ENCODE data around the gene BCL2L11. TPM values are rescaled to one million over a fixed set of nuclear protein-coding genes. Genes with fewer than 3 reads are reported as not detected.

The BCL2L11 gene
- total and polyA plus RNA-seq, 2 experiments from 2014 or later = 10.6 to 22.5 TPM

DNA sequence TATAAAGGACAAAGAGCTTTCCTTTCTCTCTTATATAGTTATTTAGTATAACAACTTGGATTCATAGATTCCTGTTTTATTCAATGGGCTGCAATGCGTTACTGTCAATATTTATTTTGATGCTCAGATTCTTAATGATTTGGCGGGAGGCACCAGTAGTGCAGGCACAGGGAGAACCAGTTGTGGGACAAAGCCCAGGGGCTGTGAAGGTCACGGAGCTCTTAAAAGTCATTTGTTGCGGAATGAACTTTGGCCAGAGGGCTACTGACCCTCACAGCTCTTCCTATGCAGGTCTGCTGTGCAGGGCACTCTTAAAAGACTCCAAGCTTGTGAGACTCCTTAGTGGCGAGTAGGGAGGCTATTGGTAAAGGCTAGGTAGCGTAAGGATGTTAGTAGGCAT, 34.0 kb downstream of the BCL2L11 start (continued):
- TF ChIP-seq, protein P1, sequence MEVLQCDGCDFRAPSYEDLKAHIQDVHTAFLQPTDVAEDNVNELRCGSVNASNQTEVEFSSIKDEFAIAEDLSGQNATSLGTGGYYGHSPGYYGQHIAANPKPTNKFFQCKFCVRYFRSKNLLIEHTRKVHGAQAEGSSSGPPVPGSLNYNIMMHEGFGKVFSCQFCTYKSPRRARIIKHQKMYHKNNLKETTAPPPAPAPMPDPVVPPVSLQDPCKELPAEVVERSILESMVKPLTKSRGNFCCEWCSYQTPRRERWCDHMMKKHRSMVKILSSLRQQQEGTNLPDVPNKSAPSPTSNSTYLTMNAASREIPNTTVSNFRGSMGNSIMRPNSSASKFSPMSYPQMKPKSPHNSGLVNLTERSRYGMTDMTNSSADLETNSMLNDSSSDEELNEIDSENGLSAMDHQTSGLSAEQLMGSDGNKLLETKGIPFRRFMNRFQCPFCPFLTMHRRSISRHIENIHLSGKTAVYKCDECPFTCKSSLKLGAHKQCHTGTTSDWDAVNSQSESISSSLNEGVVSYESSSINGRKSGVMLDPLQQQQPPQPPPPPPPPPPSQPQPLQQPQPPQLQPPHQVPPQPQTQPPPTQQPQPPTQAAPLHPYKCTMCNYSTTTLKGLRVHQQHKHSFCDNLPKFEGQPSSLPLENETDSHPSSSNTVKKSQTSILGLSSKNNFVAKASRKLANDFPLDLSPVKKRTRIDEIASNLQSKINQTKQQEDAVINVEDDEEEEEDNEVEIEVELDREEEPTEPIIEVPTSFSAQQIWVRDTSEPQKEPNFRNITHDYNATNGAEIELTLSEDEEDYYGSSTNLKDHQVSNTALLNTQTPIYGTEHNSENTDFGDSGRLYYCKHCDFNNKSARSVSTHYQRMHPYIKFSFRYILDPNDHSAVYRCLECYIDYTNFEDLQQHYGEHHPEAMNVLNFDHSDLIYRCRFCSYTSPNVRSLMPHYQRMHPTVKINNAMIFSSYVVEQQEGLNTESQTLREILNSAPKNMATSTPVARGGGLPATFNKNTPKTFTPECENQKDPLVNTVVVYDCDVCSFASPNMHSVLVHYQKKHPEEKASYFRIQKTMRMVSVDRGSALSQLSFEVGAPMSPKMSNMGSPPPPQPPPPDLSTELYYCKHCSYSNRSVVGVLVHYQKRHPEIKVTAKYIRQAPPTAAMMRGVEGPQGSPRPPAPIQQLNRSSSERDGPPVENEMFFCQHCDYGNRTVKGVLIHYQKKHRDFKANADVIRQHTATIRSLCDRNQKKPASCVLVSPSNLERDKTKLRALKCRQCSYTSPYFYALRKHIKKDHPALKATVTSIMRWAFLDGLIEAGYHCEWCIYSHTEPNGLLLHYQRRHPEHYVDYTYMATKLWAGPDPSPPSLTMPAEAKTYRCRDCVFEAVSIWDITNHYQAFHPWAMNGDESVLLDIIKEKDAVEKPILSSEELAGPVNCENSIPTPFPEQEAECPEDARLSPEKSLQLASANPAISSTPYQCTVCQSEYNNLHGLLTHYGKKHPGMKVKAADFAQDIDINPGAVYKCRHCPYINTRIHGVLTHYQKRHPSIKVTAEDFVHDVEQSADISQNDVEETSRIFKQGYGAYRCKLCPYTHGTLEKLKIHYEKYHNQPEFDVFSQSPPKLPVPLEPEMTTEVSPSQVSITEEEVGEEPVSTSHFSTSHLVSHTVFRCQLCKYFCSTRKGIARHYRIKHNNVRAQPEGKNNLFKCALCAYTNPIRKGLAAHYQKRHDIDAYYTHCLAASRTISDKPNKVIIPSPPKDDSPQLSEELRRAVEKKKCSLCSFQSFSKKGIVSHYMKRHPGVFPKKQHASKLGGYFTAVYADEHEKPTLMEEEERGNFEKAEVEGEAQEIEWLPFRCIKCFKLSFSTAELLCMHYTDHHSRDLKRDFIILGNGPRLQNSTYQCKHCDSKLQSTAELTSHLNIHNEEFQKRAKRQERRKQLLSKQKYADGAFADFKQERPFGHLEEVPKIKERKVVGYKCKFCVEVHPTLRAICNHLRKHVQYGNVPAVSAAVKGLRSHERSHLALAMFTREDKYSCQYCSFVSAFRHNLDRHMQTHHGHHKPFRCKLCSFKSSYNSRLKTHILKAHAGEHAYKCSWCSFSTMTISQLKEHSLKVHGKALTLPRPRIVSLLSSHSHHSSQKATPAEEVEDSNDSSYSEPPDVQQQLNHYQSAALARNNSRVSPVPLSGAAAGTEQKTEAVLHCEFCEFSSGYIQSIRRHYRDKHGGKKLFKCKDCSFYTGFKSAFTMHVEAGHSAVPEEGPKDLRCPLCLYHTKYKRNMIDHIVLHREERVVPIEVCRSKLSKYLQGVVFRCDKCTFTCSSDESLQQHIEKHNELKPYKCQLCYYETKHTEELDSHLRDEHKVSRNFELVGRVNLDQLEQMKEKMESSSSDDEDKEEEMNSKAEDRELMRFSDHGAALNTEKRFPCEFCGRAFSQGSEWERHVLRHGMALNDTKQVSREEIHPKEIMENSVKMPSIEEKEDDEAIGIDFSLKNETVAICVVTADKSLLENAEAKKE (CRISPR knock-in tag; IDR thresholded peaks at IDR 0.05) = no peak
- TF ChIP-seq ZNF114 (CRISPR knock-in tag; IDR thresholded peaks at IDR 0.05) = no peak

DNA sequence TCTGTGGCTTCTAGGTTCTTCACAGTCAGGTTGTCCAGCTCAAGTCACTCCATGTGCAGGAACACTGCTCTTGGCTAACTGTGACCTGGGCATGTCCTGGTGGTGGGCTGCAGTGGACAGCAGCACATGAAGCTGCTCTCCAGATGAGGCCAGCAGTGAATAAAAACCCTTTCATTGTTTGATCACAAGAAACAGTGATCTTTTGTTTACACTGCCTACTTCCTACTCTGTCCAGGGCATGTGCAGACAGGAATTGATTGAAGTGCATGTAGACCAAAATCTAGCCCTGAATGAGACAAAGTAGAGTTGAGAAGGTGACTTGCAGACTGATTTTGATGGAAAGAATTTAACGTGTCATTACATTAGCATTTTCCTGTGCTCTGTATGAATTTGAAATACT, 34.9 kb downstream of the BCL2L11 start:
- peak overlapping the region; percentile 55; the same call in 1 of the 2 replicates for H3K27ac Mint-ChIP-seq

DNA sequence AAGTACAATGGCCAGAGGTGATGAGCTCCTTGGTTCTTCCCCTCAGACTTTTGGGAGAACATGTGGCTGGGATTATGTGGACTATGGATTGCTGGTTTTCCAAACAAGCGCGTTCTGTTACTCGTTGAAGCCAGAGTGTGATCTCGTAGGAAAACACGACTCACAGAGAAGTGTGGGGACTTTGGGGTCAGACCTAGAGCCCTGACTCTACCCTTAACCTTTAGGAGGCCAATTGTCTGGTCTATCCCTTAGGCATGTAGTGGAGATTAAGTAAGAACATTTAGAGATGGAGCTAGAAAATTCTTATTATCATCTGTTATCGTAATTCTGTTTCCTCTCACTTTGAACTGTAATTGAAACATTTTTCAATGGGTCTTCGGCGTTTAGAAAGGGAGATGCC, 35.8 kb downstream of the BCL2L11 start:
- peaks cover 33% of the 10 kb centered on the region for H3K4me1 Mint-ChIP-seq
- TF ChIP-seq, protein P1 (CRISPR knock-in tag; IDR thresholded peaks at IDR 0.05) = no peak
- TF ChIP-seq STAT1 (IDR thresholded peaks at IDR 0.05; ENCODE audit: unreplicated experiment) = no peak

More for the DNA sequence above, 34.9 kb downstream of the BCL2L11 start:
- peaks cover 33% of the 10 kb centered on the region for H3K4me1 Mint-ChIP-seq
- peaks cover 28% of the 10 kb centered on the region for H4K20me1 ChIP-seq (replicated peaks; ENCODE audit: insufficient read depth)
- H3K4me1 ChIP-seq (ENCODE audit: insufficient read depth) = peaks cover 16% of the 10 kb centered on the region
- DNase-seq (ENCODE audit: low spot score) (no peak), ATAC-seq (no peak)
- H3K79me2 ChIP-seq (replicated peaks; ENCODE audit: insufficient read depth) = peaks cover 82% of the 10 kb centered on the region
- H3K4me3 Mint-ChIP-seq = no peak overlapping the region
- H3K27ac ChIP-seq (ENCODE audit: low read depth) = no peak overlapping the region
- H2AFZ ChIP-seq = no peak overlapping the region
- H3K27me3 ChIP-seq (ENCODE audit: insufficient read depth) = no peaks in the 10 kb centered on the region
- peaks cover 2% of the 10 kb centered on the region for H3K27me3 Mint-ChIP-seq (ENCODE audit: insufficient read depth, low read depth, poor library complexity)
- no peaks in the 10 kb centered on the region for H3K9me3 Mint-ChIP-seq
- no peak overlapping the region for H3K4me2 ChIP-seq
- H3K9me2 ChIP-seq (ENCODE audit: insufficient read depth) = no peaks in the 10 kb centered on the region
- TF ChIP-seq EZH2 (IDR thresholded peaks at IDR 0.05; ENCODE audit: low read depth, unreplicated experiment) = no peak
- TF ChIP-seq STAT1 (IDR thresholded peaks at IDR 0.05; ENCODE audit: unreplicated experiment) = no peak
- no peak for TF ChIP-seq EZH2phosphoT487 (IDR thresholded peaks at IDR 0.05; ENCODE audit: unreplicated experiment)
- H3K4me3 ChIP-seq = no peak overlapping the region
- H3K36me3 ChIP-seq (ENCODE audit: insufficient read depth) = peaks cover 29% of the 10 kb centered on the region; the same call in 1 of the 2 replicates
- no peaks in the 10 kb centered on the region for H3F3A ChIP-seq (replicated peaks; ENCODE audit: low read depth)
- peaks cover 52% of the 10 kb centered on the region for H3K36me3 Mint-ChIP-seq (ENCODE audit: low read depth)

More for the DNA sequence above, 35.8 kb downstream of the BCL2L11 start:
- H3K36me3 ChIP-seq (ENCODE audit: insufficient read depth) = peaks cover 22% of the 10 kb centered on the region; the same call in 1 of the 2 replicates
- H4K20me1 ChIP-seq (replicated peaks; ENCODE audit: insufficient read depth) = peaks cover 28% of the 10 kb centered on the region
- no peaks in the 10 kb centered on the region for H3F3A ChIP-seq (replicated peaks; ENCODE audit: low read depth)
- no peaks in the 10 kb centered on the region for H3K9me3 Mint-ChIP-seq
- no peak overlapping the region for H3K27ac ChIP-seq (ENCODE audit: low read depth)
- H3K27ac Mint-ChIP-seq = no peak overlapping the region; the same call in 1 of the 2 replicates
- DNase-seq (ENCODE audit: low spot score) = no peak
- H3K4me3 ChIP-seq = no peak overlapping the region
- H3K4me2 ChIP-seq = no peak overlapping the region
- no peak overlapping the region for H3K4me3 Mint-ChIP-seq
- no peak overlapping the region for H2AFZ ChIP-seq
- H3K9me2 ChIP-seq (ENCODE audit: insufficient read depth) = no peaks in the 10 kb centered on the region
- H3K27me3 ChIP-seq (ENCODE audit: insufficient read depth) = no peaks in the 10 kb centered on the region
- peaks cover 2% of the 10 kb centered on the region for H3K27me3 Mint-ChIP-seq (ENCODE audit: insufficient read depth, low read depth, poor library complexity)
- peaks cover 86% of the 10 kb centered on the region for H3K79me2 ChIP-seq (replicated peaks; ENCODE audit: insufficient read depth)
- peaks cover 47% of the 10 kb centered on the region for H3K36me3 Mint-ChIP-seq (ENCODE audit: low read depth)
- peaks cover 16% of the 10 kb centered on the region for H3K4me1 ChIP-seq (ENCODE audit: insufficient read depth)
- ATAC-seq = no peak
